Fibroblast of pulmonary artery (primary cell): ENCODE results near the gene RAB3B.

Experiments
- DNase-seq: peaks from one replicate; pipeline ENCODE4 v3.0.0-alpha.2; 2010; ENCODE audit warnings: low read depth
- H3K4me3 ChIP-seq: replicated peaks from 2 replicates; pipeline ENCODE4 v1.5.1; 2011; ENCODE audit warnings: low read depth, mild to moderate bottlenecking, control low read depth, low read length, moderate library complexity
- CTCF ChIP-seq: IDR thresholded peaks from 2 replicates; pipeline ENCODE4 v1.5.1; 2011; ENCODE audit warnings: mild to moderate bottlenecking, control low read depth, low read length, inconsistent platforms; ENCODE audit errors: missing control alignments

RAB3B gene

GRCh38 chr1:51859333-51859732 lies 131.2 kb downstream of the RAB3B start:
- TF ChIP-seq CTCF: no peak

GRCh38 chr1:51858892-51859291 lies 131.6 kb downstream of the RAB3B start:
- no peak for DNase-seq
- H3K4me3 ChIP-seq: no peak overlapping the region
- TF ChIP-seq CTCF: no peak

More at GRCh38 chr1:51859333-51859732, 131.2 kb downstream of the RAB3B start:
- H3K4me3 ChIP-seq: no peak overlapping the region
- DNase-seq: no peak
